MCF 10A (cell line): ENCODE measurements around the gene BRINP3. TPM values are rescaled to one million over a fixed set of nuclear protein-coding genes. Genes with fewer than 3 reads are reported as not detected.

ENCODE experiments used
- BruUV-seq: library from RNA; stranded (reverse); fragments of 400-500 nt; replicated peaks from 2 replicates; lab custom pipeline; 2021; lab: Mats Ljungman, UMichigan
- CTCF ChIA-PET: fragments of 300-600 bp; sonication (Branson Sonifier 250); formaldehyde crosslinking; extraction: SDS; loops from one replicate; lab custom pipeline; 2021; ENCODE audit warnings: antibody characterized with exemption, inconsistent platforms; lab: Yijun Ruan, JAX
- POLR2A ChIA-PET: fragments of 300-600, 350-650 bp; sonication (Branson Sonifier 250); formaldehyde crosslinking; extraction: SDS; loops from one replicate; lab custom pipeline; 2020; ENCODE audit warnings: antibody characterized with exemption, inconsistent platforms; lab: Yijun Ruan, JAX
- DNase-seq: peaks from one replicate; pipeline ENCODE4 v3.0.0-alpha.2; 2018; ENCODE audit not compliant: unreplicated experiment
- H3K27ac Mint-ChIP-seq: one replicate; pipeline ENCODE4 v1.8.0; 2022; ENCODE audit warnings: mild to moderate bottlenecking, low read depth, mixed read lengths; ENCODE audit not compliant: unreplicated experiment
- H3K27me3 Mint-ChIP-seq: one replicate; pipeline ENCODE4 v1.8.0; 2022; ENCODE audit warnings: mixed read lengths; ENCODE audit not compliant: insufficient read depth, unreplicated experiment
- H3K36me3 Mint-ChIP-seq: one replicate; pipeline ENCODE4 v1.8.0; 2022; ENCODE audit warnings: mild to moderate bottlenecking, moderate library complexity, mixed read lengths; ENCODE audit not compliant: insufficient read depth, unreplicated experiment
- H3K4me1 Mint-ChIP-seq: one replicate; pipeline ENCODE4 v1.8.0; 2022; ENCODE audit warnings: mixed read lengths; ENCODE audit not compliant: insufficient read depth, unreplicated experiment
- H3K4me3 Mint-ChIP-seq: one replicate; pipeline ENCODE4 v1.8.0; 2022; ENCODE audit warnings: mild to moderate bottlenecking, moderate library complexity, mixed read lengths; ENCODE audit not compliant: unreplicated experiment
- H3K9me3 Mint-ChIP-seq: one replicate; pipeline ENCODE4 v1.8.0; 2022; ENCODE audit warnings: mixed read lengths; ENCODE audit not compliant: unreplicated experiment
- CTCF ChIP-seq: fragments of 200-600 bp; IDR thresholded peaks from one replicate; pipeline ENCODE4 v1.8.0; 2022; ENCODE audit warnings: antibody characterized with exemption, mild to moderate bottlenecking; ENCODE audit not compliant: unreplicated experiment
- intact Hi-C: fragments of 100-400 bp; cut with micrococcal nuclease; formaldehyde crosslinking; loops from 2 replicates; pipeline ENCODE4 v1.14.1; 2022
- total RNA-seq: library from RNA; stranded (reverse); gene quantifications from 2 replicates; pipeline ENCODE4 v1.2.3, GENCODE V29; 2022

The BRINP3 gene
- total RNA-seq, 1 experiment from 2014 or later = 0.26 TPM

GRCh38 chr1:190365283-190365682 lies 112.4 kb downstream of the BRINP3 start:
- H3K27me3 Mint-ChIP-seq = no peaks in the 10 kb centered on the region

GRCh38 chr1:190353538-190354101 lies 124.0 kb downstream of the BRINP3 start:
- peaks cover 5% of the 10 kb centered on the region for H3K4me1 Mint-ChIP-seq
- H3K27ac Mint-ChIP-seq = no peak overlapping the region
- H3K36me3 Mint-ChIP-seq = no peaks in the 10 kb centered on the region
- BruUV-seq = no TSS peak
- no peak for TF ChIP-seq CTCF
- no peaks in the 10 kb centered on the region for H3K27me3 Mint-ChIP-seq
- intact Hi-C loops = no loop called here
- ChIA-PET POLR2A (no interaction called here), CTCF (interaction anchor here (0.7 kb wide), 1 partner anchor 39 kb away, joined by 3 read pairs; no protein-coding TSS in a partner anchor)
- DNase-seq = peak; percentile 11
- H3K4me3 Mint-ChIP-seq = no peak overlapping the region
- H3K9me3 Mint-ChIP-seq = no peaks in the 10 kb centered on the region

More at GRCh38 chr1:190365283-190365682, 112.4 kb downstream of the BRINP3 start:
- intact Hi-C loops = no loop called here
- peaks cover 21% of the 10 kb centered on the region for H3K9me3 Mint-ChIP-seq
- no peak for DNase-seq
- no TSS peak for BruUV-seq
- POLR2A ChIA-PET = interaction anchor here (0.6 kb wide), 1 partner anchor 1078 kb away, joined by 3 read pairs; no protein-coding TSS in a partner anchor
- H3K4me1 Mint-ChIP-seq = no peaks in the 10 kb centered on the region
- no peak for TF ChIP-seq CTCF
- H3K4me3 Mint-ChIP-seq = no peak overlapping the region
- H3K27ac Mint-ChIP-seq = no peak overlapping the region
- CTCF ChIA-PET = no interaction called here
- H3K36me3 Mint-ChIP-seq = no peaks in the 10 kb centered on the region

GRCh38 chr1:190344454-190344853 lies 133.2 kb downstream of the BRINP3 start:
- intact Hi-C loops = no loop called here
- Mint-ChIP-seq H3K4me3 (no peak overlapping the region), H3K27me3 (no peaks in the 10 kb centered on the region), H3K4me1 (no peaks in the 10 kb centered on the region), H3K36me3 (no peaks in the 10 kb centered on the region), H3K9me3 (no peaks in the 10 kb centered on the region), H3K27ac (no peak overlapping the region)
- no peak for TF ChIP-seq CTCF
- DNase-seq = no peak
- ChIA-PET POLR2A (no interaction called here), CTCF (interaction anchor here (0.6 kb wide), 1 partner anchor 1567 kb away, joined by 3 read pairs; no protein-coding TSS in a partner anchor)
- BruUV-seq = no TSS peak

GRCh38 chr1:190338829-190339228 lies 138.8 kb downstream of the BRINP3 start:
- Mint-ChIP-seq H3K27ac (no peak overlapping the region), H3K27me3 (no peaks in the 10 kb centered on the region)
- CTCF ChIA-PET = no interaction called here

More at GRCh38 chr1:190338829-190339228, 138.8 kb downstream of the BRINP3 start:
- no peaks in the 10 kb centered on the region for H3K36me3 Mint-ChIP-seq
- no peaks in the 10 kb centered on the region for H3K4me1 Mint-ChIP-seq
- BruUV-seq = no TSS peak
- no peak overlapping the region for H3K4me3 Mint-ChIP-seq
- POLR2A ChIA-PET = interaction anchor here (0.6 to 1.3 kb wide), 2 partner anchors 9 to 1577 kb away, joined by 3 read pairs; no protein-coding TSS in a partner anchor
- intact Hi-C loops = no loop called here
- TF ChIP-seq CTCF = no peak
- no peaks in the 10 kb centered on the region for H3K9me3 Mint-ChIP-seq
- DNase-seq = no peak
